A549 treated with GW870086 at 1 μM for 4 hours (cell line): Measurements from ENCODE around the gene CLCNKA. TPM values are rescaled to one million over a fixed set of nuclear protein-coding genes. Genes with fewer than 3 reads are reported as not detected.

Experiments
- total RNA-seq: library from RNA; stranded (reverse); fragments of 200-300 nt; extraction: Qiagen RNA extraction; gene quantifications from 5 replicates; pipeline ENCODE4 v1.2.3, GENCODE V29; 2022; ENCODE audit warnings: low read depth

CLCNKA gene
- 0.15 to 0.21 TPM in 2 of 5 replicates, not detected in the others for total RNA-seq

GRCh38 chr1:16021681-16022080, at the start of gene CLCNKA:
TSS of gene CLCNKA (plus strand) at chr1:16022036. CDS start at chr1:16022620, 584 bp downstream.

GRCh38 chr1:15975805-15976680, 45.8 kb upstream of the CLCNKA start, which contains the start of gene ZBTB17:
TSS of gene ZBTB17 (minus strand) at chr1:15976101. CDS start at chr1:15948495, 27,606 bp downstream.

GRCh38 chr1:16017461-16018303, 4.2 kb upstream of the CLCNKA start, which contains the start of gene HSPB7:
TSS of gene HSPB7 (minus strand) at chr1:16018043. CDS start at chr1:16017963, 80 bp downstream.

DNA sequence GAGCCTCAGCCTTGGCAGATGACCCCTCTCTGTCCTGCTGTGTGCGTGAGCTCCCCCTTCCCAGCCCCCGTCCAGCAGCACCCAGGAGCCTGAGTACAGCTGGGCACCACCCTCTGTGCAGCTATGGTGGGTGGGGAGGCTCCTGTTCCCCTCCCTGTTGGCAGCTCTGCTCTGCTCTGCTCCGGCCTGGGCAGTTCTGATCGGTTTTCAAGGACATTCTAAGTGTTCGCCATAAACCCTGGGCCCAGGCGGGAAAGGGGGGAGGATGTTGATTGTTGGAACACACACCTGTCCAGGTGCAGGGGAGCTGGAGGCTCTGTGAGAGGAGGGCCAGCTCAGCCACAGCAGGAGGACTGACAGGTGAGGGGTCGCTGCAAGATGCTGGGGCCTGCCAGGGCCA, 21.7 kb downstream of the CLCNKA start, which contains the start of gene CLCNKB:
TSS of gene CLCNKB (plus strand) at position 262 of the 400 bp plus-strand sequence. CDS start 711 bp downstream, outside the sequence.

GRCh38 chr1:16073490-16074119, 51.8 kb downstream of the CLCNKA start, which contains the start of gene FAM131C:
TSS of gene FAM131C (minus strand) at chr1:16073651. CDS start at chr1:16073442, 209 bp downstream.

Other genes with a start within 250 kb of the CLCNKA start
- 5.7 to 9.2 TPM (median 6.7 TPM) in 5 replicates for gene UQCRHL, start 214.4 kb upstream of the CLCNKA start, total RNA-seq
- gene SPEN, start 174.3 kb upstream of the CLCNKA start, total RNA-seq: 32.0 to 42.0 TPM (median 38.9 TPM) in 5 replicates
- gene ZBTB17, start 45.9 kb upstream of the CLCNKA start, total RNA-seq: 9.9 to 13.4 TPM (median 12.5 TPM) in 5 replicates
- gene SRARP, start 17.8 kb upstream of the CLCNKA start, total RNA-seq: 0.03 to 0.05 TPM in 2 of 5 replicates, not detected in the others
- 0.06 to 0.26 TPM (median 0.11 TPM) in 3 of 5 replicates, not detected in the others for gene HSPB7, start 4.0 kb upstream of the CLCNKA start, total RNA-seq
- 0.10 to 0.13 TPM (median 0.10 TPM) in 3 of 5 replicates, not detected in the others for gene CLCNKB, start 21.7 kb downstream of the CLCNKA start, total RNA-seq
- gene FAM131C, start 51.6 kb downstream of the CLCNKA start, total RNA-seq: 15.1 to 21.1 TPM (median 19.8 TPM) in 5 replicates
- 113 to 159 TPM (median 149 TPM) in 5 replicates for gene EPHA2, start 134.0 kb downstream of the CLCNKA start, total RNA-seq
- gene ARHGEF19, start 190.6 kb downstream of the CLCNKA start, total RNA-seq: 5.6 to 6.6 TPM (median 6.3 TPM) in 5 replicates
- gene CPLANE2, start 215.1 kb downstream of the CLCNKA start, total RNA-seq: 3.2 to 4.3 TPM (median 3.4 TPM) in 5 replicates